ENCODE measurements around the gene GJB5.

The GJB5 gene

DNA sequence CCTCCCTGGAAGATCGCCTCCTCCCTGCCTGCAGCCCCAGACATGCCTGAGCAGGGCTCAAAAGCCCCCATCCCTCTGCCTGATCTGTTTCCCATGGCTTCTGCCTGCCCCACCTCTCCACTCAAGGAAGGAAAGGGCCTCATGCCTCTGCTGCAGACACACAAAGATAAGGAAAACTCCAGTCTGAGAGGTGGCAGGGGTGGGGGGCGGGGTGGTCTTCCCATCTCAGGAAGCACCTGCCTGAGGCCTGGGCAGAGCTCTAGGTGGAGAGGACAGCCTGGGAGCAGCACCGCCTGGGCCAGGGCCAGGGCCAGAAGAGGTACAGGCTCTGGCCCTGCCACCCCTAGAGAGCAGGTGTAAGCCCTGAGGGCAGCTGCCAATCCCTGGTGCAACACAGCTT lies 22.1 kb downstream of the GJB5 start:
- DNase-seq (ENCODE audit: low read depth, low spot score): no peak

DNA sequence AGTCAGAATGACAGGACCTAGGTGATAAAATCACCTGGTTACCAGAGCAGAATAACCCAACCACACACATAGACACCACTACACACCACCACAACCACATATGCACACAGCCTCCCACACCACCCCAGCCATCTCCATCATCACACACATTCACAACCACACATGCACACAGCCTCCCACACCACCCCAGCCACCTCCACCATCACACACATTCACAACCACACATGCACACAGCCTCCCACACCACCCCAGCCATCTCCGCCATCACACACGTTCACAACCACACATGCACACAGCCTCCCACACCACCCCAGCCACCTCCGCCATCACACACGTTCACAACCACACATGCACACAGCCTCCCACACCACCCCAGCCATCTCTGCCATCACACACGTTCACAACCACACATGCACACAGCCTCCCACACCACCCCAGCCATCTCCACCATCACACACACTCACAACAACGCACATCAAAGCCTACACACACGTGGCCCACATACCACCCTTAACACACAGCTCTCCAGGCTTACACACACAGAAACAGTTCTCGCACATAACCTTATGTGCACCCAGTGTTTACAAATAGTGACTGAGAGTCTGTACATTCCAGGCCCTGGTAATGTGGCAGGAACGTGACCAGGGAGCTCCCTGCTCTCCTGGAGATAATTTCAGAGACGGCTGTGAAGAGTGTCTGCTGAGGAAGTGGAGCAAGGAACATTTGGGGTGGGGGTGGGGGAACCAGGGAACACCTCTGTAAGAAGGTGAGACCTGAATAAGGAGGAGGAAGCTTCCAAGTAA lies 22.9 kb downstream of the GJB5 start:
- DNase-seq (ENCODE audit: low read depth, low spot score): no peak

DNA sequence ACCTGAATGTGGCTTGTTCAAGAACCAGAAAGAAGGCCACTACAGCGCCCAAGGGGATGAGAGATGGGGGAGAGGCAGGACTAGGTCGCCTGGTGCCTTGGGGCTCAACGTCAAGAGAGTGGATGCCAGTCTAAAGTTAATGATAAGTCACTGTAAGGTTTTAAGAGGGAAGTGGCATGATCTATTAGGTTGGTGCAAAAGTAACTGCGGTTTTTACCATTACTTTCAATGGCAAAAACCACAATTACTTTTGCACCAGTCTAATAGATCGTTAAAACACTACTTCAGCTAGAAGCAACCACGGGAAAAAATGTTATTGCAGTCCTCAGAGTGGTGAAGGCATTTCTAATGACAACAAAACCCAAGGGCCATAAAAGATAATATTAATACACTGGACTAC lies 23.5 kb downstream of the GJB5 start:
- no peak for DNase-seq (ENCODE audit: low read depth, low spot score)

DNA sequence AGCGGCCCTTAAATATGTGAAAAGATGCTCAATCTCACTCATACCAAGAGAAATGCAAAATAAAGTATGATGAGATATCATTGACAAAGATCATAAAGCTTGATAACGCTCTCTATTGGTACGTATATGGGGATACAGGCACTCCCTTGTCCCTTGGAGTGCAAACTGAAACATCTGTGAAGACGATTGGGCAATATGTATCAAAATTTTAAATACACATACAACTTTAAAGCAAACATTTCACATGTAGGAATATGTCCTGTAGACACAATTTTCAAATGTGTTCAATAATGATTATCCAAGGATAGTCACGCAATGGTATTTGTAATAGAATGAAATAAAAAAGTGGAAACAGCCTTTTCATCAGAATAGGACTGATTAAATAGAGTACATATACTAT lies 24.2 kb downstream of the GJB5 start:
- no peak for DNase-seq (ENCODE audit: low read depth, low spot score)

DNA sequence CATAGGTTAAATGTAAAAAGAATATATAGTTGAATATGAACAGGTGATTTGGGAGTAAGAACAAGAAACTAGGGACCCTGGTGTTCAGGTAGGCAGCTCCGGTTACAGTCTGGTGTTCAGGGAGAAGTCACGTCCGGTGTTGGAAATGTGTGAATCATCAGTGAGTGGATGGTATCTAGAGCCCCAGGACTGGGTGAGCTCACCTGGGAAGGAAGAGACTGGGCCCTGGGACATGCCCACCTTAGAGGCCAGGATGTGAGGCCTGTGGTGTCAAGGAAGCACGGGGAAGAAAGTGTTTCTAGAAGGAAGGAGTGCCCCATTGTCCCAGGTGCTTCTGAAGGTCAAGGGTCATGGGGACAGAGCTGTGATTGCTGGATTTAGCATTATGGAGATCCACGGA lies 24.7 kb downstream of the GJB5 start:
- DNase-seq (ENCODE audit: low read depth, low spot score): no peak

DNA sequence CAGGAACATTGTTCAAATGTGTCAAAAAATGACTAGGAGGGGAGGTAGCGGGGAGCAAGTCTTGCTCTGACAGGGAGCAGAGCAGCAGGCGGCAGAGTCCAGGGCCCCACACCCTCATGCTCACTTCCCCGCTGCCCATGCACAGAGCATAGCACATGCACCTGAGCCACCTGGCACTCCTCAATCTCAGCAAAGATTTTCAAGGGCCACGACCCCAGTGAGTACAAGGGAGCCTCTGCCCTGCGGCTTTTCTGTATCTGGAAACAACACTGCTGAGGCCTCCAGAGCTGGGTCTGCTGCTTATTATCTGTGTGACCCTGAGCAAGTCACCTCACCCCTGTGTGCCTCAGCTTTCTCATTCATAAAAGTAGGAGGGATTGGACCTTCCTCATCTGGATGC lies 25.1 kb downstream of the GJB5 start:
- no peak for DNase-seq (ENCODE audit: low read depth, low spot score)

DNA sequence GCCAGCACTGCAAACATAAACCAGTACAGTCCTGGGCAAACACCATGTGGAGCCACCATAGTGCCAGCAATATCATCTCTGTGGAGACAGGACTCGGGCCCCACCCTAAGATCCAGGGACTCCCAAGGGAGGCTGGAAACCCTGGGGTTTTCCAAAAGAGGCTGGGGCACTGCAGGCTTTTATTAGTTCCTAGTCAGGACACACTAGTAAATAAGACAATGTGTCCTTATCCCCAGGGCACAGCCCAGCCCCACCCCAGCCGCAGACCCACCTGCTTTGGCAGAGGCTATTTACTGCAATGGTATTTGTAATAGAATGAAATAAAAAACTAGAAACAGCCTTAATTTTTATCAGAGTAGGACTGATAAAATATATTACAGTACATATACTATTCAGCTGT lies 25.7 kb downstream of the GJB5 start:
- no peak for DNase-seq (ENCODE audit: low read depth, low spot score)

DNA sequence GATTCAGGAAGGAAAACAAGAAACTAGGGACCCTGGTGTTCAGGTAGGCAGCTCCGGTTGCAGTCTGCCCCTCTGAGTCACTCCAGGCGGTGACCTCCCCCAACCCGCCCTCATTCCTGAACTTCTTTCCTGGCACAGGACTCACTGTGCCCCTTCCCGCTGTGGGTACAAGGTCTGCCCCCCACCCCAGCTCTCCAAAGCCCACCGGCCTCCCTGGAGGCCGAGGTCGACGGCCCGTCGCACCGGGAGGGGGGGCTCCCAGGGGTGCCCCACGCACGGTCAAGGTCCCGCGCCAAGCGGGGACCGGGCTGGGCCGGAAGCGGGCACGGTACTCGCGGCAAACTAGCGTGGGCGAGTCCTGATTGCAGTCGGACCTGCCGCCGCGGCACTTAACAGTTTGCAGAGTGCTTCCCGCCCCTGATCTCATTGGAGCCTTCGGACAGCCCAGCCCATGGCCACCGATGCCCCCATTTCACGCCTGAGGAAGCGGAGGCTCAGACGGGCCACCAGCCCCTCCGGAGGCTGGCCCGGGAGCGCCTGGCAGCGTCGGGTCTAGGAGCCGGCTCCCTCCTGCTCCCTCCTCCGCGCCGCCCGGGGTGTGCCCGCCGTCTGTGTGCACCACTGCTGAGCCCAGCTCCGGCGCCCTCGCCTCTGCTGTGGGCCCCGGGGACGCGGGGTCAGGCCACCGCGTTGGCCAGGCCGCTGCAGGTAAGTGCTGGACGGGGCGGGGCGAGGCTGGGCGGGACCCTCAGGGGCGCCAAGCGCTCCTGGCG lies 26.4 kb downstream of the GJB5 start, which contains the start of gene GJB3:
TSS of gene GJB3 (plus strand) at position 144 of the 773 bp plus-strand sequence. CDS start 3,549 bp downstream, outside the sequence.
- DNase-seq (ENCODE audit: low read depth, low spot score): no peak

DNA sequence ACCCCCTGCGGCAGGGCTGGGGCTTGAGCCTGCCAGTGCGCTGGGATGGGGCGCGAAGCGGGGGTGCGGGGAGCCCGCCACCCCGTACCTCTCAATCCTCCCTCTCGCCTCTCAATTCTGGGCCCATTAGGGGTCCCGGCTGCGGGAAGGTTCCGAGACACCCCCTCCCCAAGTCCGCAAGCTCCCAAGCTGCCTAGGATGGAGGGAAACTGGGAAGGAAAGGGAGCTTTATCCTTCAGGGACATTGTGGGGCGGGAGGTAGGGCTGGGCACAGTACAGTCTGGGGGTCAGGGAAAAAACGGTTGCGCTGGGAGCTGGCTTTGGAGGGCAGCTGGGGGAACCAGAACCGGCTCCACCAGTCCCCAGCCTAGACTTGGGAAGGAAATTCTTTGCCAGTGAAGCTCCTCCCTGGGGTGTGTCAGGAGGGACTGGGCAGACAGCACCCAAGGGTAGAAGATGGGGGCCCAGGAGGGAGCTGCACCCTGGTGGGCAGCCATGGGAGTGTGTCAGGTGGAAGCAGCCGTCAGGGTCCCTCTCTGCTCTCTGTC lies 27.1 kb downstream of the GJB5 start:
- no peak for DNase-seq (ENCODE audit: low read depth, low spot score)

DNA sequence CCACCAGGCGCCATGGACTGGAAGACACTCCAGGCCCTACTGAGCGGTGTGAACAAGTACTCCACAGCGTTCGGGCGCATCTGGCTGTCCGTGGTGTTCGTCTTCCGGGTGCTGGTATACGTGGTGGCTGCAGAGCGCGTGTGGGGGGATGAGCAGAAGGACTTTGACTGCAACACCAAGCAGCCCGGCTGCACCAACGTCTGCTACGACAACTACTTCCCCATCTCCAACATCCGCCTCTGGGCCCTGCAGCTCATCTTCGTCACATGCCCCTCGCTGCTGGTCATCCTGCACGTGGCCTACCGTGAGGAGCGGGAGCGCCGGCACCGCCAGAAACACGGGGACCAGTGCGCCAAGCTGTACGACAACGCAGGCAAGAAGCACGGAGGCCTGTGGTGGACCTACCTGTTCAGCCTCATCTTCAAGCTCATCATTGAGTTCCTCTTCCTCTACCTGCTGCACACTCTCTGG lies 29.9 kb downstream of the GJB5 start:
- no peak for DNase-seq (ENCODE audit: low read depth, low spot score)

DNA sequence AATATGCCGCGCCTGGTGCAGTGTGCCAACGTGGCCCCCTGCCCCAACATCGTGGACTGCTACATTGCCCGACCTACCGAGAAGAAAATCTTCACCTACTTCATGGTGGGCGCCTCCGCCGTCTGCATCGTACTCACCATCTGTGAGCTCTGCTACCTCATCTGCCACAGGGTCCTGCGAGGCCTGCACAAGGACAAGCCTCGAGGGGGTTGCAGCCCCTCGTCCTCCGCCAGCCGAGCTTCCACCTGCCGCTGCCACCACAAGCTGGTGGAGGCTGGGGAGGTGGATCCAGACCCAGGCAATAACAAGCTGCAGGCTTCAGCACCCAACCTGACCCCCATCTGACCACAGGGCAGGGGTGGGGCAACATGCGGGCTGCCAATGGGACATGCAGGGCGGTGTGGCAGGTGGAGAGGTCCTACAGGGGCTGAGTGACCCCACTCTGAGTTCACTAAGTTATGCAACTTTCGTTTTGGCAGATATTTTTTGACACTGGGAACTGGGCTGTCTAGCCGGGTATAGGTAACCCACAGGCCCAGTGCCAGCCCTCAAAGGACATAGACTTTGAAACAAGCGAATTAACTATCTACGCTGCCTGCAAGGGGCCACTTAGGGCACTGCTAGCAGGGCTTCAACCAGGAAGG lies 30.5 kb downstream of the GJB5 start:
- no peak for DNase-seq (ENCODE audit: low read depth, low spot score)

DNA sequence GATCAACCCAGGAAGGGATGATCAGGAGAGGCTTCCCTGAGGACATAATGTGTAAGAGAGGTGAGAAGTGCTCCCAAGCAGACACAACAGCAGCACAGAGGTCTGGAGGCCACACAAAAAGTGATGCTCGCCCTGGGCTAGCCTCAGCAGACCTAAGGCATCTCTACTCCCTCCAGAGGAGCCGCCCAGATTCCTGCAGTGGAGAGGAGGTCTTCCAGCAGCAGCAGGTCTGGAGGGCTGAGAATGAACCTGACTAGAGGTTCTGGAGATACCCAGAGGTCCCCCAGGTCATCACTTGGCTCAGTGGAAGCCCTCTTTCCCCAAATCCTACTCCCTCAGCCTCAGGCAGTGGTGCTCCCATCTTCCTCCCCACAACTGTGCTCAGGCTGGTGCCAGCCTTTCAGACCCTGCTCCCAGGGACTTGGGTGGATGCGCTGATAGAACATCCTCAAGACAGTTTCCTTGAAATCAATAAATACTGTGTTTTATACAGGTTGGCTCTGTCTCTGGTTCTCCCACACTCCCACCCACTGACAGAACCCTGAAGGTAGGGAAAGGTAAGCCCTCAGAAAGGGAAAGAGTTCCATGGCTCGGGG lies 31.1 kb downstream of the GJB5 start:
- no peak for DNase-seq (ENCODE audit: low read depth, low spot score)

DNA sequence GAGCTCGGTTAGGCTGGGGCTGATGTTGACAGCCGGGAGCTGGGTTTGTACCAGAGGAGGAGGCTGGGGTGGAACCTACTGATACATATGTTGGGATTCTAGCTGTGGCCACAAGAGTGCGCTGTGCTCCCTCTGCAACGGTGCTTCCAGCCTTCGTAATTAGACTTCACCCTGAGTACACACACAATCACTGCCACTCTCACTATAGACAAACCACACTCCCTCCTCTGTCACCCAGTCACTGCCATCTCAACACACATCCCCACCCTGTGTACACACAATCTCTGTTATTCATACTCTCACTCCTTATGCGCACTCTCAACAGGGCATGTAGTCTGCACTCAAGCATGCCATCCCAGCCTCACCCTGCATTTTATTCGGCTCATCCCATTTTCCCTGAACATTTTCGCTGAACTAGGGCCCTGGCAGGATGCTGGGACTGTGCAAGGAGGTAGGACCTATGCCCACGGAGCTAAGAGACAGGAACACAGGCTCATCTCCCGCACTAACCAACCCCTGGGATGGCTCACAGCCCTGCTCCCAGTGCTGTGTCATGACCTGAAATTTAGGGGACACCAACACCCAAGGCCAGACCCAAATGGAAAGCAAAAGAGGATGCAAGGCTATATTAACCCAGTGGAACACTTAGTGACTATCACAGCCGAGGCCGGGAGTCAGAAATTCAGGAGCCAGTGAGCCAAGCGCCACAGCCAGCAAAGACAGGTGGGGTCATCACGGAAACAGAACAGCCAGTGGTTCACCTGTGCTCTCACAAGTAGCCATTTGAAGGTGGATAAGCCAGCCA lies 31.9 kb downstream of the GJB5 start:
- DNase-seq (ENCODE audit: low read depth, low spot score): peak; percentile 18

DNA sequence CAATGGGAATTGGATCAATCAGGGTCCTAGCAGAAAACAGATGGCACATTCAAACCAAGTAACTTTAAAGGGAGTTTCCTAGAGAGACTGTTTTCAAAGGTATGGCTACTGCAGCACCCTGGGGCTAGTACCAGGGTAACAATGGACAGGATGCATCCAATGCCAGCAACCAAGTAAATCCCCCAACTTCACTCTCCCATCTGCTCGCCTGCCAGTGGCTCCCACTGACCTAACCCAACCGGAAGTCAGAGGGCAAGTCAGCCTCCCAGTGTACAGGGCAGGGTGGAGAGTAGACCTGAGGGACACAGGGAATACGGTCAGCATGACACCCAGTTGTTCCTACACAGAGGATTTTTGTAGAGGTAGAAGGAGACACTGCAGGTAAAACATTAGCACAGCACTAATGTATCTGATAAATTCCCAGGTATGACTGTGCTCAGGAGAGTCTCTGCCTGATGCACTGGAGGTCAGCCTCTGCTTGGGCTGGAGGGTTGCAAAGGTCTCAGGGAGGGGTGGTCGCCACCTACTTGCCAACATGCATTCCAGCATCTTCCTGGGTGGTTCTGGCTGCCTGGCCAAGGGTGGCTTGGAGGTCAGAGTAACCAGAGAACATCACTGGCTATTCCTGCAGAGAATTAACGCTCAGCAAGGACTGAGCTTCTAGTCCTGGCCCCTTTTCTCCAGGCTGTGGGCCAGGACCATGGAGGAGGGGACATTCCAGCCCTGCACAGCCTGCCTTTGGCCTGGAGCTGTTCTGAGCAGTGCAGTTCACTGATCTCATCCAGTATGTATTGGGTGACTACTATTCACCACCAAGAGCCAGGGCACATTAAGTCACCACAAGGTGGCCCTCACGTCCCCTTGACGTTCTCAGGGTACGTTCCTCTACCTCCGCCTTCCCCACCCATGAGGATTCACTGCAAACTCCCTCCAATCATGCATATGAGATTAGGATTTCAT lies 32.9 kb downstream of the GJB5 start:
- no peak for DNase-seq (ENCODE audit: low read depth, low spot score)

DNA sequence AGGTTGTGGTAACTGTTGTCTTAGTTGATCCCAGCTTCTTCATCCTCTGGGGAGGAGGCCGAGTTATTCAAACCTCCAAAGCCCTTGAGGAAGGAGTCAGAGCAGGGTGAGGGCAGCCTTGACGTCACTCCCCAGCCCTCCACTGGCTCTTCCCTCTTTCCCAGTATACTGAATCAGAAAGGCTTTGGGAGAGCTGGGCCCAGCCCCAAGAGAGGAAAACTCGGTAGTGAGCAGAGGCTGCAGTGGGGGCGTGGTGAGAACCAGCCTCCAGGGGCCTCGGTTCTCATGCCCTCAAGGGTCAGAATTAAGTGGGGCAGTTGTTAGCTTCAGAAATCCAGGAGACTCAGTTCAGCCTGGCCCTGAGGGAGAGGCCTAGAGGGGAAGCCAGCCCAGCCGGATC lies 36.1 kb downstream of the GJB5 start:
- no peak for DNase-seq (ENCODE audit: low read depth, low spot score)

DNA sequence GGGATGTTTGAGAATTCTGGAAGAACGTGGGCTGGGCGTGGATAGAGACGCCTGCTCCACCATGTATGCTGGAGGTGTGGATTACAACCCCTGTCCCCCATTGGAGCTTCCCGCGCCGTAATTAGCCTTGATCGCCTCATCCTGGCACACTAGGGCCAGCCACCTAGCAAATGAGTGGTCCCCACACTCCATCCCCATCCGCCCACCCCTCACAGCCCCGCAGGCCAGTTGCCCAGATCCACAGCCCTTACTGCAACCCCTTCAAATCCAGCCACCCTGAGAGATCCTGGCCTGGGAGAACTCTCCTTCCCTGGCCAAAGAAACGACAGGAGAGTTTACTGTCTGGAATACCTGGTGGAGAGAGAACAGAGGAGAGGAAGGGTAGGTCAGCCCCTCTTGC lies 37.6 kb downstream of the GJB5 start:
- DNase-seq (ENCODE audit: low read depth, low spot score): no peak

DNA sequence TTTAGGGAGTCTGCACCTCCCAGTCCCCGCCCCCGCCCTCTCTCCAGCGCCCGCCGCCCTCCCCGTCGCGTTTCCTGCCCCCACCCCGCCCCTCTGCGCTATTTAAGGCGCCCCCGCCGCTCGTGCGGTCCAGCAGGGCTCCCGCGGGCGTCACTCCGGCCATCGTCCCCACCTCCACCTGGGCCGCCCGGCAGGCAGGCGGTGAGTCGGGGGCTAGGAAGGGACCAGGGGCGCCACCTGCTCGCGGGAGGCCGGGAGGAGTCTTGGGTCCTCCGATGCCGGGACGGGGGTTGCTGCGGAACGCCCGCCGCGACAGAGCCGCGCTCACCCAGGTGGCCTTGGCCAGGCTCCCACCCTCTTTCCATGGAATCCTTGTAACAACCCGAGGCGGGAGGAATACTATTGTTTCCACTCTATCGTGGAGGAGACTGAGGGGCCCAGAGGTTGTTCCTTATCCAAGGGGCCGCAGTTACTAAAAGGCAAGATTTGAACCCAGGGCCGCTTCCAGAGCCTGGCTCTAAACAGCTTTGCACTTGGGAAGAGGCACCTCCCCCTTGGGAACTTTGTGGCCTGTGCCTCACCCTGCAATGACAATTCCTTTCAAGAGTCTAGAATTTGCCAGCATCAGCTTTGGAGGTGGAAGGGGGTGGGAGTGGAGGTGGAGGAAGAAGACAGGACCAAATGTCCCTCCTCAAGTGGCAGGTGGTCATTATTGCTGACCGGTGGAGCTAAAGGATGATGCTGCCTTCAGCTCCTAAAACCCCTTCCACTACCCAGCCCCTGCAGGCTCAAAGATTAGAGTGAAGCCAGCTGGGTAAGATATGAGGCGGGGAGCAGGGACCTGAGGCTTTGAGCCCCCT lies 38.3 kb downstream of the GJB5 start, which contains the start of gene GJA4:
TSS of gene GJA4 (plus strand) at position 132 of the 860 bp plus-strand sequence. CDS start 1,215 bp downstream, outside the sequence.
- DNase-seq (ENCODE audit: low read depth, low spot score): no peak

DNA sequence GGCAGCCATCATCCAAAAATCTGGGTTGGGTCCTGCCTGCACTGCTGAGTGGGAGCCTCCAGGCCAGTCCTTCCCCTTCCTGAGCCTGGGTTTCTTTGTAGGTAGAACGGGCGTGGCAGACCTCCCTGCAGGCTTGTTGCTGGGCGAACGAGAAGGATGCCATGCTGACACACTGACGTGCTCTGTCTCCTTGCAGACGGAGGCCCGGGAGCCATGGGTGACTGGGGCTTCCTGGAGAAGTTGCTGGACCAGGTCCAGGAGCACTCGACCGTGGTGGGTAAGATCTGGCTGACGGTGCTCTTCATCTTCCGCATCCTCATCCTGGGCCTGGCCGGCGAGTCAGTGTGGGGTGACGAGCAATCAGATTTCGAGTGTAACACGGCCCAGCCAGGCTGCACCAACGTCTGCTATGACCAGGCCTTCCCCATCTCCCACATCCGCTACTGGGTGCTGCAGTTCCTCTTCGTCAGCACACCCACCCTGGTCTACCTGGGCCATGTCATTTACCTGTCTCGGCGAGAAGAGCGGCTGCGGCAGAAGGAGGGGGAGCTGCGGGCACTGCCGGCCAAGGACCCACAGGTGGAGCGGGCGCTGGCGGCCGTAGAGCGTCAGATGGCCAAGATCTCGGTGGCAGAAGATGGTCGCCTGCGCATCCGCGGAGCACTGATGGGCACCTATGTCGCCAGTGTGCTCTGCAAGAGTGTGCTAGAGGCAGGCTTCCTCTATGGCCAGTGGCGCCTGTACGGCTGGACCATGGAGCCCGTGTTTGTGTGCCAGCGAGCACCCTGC lies 39.3 kb downstream of the GJB5 start:
- DNase-seq (ENCODE audit: low read depth, low spot score): no peak

Measured in activated naive CD8-positive, alpha-beta T cell treated with anti-CD3 and anti-CD28 coated beads, Interleukin-2, amount 50 U/mL, for 16 hours (primary cell).